A549 (cell line): ENCODE measurements around the gene KCNE4. TPM values are rescaled to one million over a fixed set of nuclear protein-coding genes. Genes with fewer than 3 reads are reported as not detected.

Experiments
- ATAC-seq, 2 experiments: fragments of 200-7000 bp in 1 of 2; fragments of >200 bp in 1 of 2; cut with Nextera tagmentation in 1 of 2; cut with Tn5 transposase in 1 of 2; 3 replicates each; pipeline versions ENCODE4 v1.8.0 to v1.9.1; 2018 to 2020; ENCODE audit warnings: mild to moderate bottlenecking in 1 of 2, moderate library complexity in 1 of 2
- CTCF ChIA-PET: fragments of 300-600 bp; sonication (Branson Sonifier 250); formaldehyde crosslinking; extraction: SDS; loops from one replicate; lab custom pipeline; 2021; ENCODE audit warnings: antibody characterized with exemption, inconsistent platforms; lab: Yijun Ruan, JAX
- POLR2A ChIA-PET: fragments of 350-600 bp; formaldehyde crosslinking; extraction: SDS; loops from one replicate; lab custom pipeline; 2021; ENCODE audit warnings: antibody characterized with exemption, inconsistent platforms; lab: Yijun Ruan, JAX
- DNase-seq, 2 experiments: peaks; one replicate each; pipeline versions ENCODE4 v3.0.0 to v3.0.0-alpha.2; 2011 to 2016; ENCODE audit warnings: low read depth in 1 of 2, low spot score in 1 of 2
- FAIRE-seq: peaks from 2 replicates; lab custom pipeline; 2011; peaks lifted over from hg19 to GRCh38; lab: Jason Lieb, UNC
- H3K27ac ChIP-seq, 2 experiments: fragments of >200 bp; sonication (Bioruptor Twin); formaldehyde crosslinking; 3 replicates each; pipeline ENCODE4 v1.5.1; 2016 to 2017
- H3K4me1 ChIP-seq: fragments of >200 bp; sonication (Bioruptor Twin); formaldehyde crosslinking; 3 replicates; pipeline ENCODE4 v1.6.1; 2016
- H3K4me2 ChIP-seq: fragments of >200 bp; sonication (Bioruptor Twin); formaldehyde crosslinking; 3 replicates; pipeline ENCODE4 v1.6.1; 2016
- H3K4me3 ChIP-seq: fragments of >200 bp; sonication (Bioruptor Twin); formaldehyde crosslinking; 3 replicates; pipeline ENCODE4 v1.5.1; 2016
- H3K9me3 ChIP-seq: fragments of >200 bp; sonication (Bioruptor Twin); formaldehyde crosslinking; 3 replicates; pipeline ENCODE4 v1.6.1; 2016
- BHLHE40 ChIP-seq: IDR thresholded peaks from 2 replicates; pipeline ENCODE4 v1.6.1; 2012; ENCODE audit warnings: low read depth, low read length, inconsistent platforms
- CBX2 ChIP-seq: fragments of 200-600 bp; sonication (generic); IDR thresholded peaks from 2 replicates; pipeline ENCODE4 v1.6.1; 2016; ENCODE audit warnings: low read depth, mild to moderate bottlenecking, borderline replicate concordance
- CHD2 ChIP-seq: fragments of 150-350 bp; IDR thresholded peaks from 2 replicates; pipeline ENCODE4 v1.6.1; 2014; ENCODE audit warnings: low read length; ENCODE audit not compliant: partially characterized antibody
- EHF ChIP-seq: fragments of 250-450 bp; sonication (Bioruptor Pico); IDR thresholded peaks from 2 replicates; pipeline ENCODE4 v1.5.0; 2020; ENCODE audit warnings: mild to moderate bottlenecking
- EP300 ChIP-seq, 2 experiments: fragments of >200 bp; sonication (Bioruptor Twin); formaldehyde crosslinking; IDR thresholded peaks; 2 replicates in 1 of 2; 3 replicates in 1 of 2; pipeline ENCODE4 v1.6.1; 2016 to 2017
- FOSB ChIP-seq: fragments of 250-450 bp; sonication (Bioruptor Pico); IDR thresholded peaks from 2 replicates; pipeline ENCODE4 v1.5.0; 2020; ENCODE audit warnings: mild to moderate bottlenecking, moderate library complexity
- FOXS1 ChIP-seq: fragments of 250-450 bp; sonication (Bioruptor Pico); IDR thresholded peaks from 2 replicates; pipeline ENCODE4 v1.5.0; 2020; ENCODE audit warnings: mild to moderate bottlenecking, moderate library complexity
- GATA3 ChIP-seq: IDR thresholded peaks from 2 replicates; pipeline ENCODE4 v1.6.1; 2012; ENCODE audit warnings: borderline replicate concordance
- HEYL ChIP-seq: fragments of 250-450 bp; sonication (Bioruptor Pico); IDR thresholded peaks from 2 replicates; pipeline ENCODE4 v1.8.0; 2021; ENCODE audit warnings: mild to moderate bottlenecking, moderate library complexity
- HOXB5 ChIP-seq: fragments of 250-450 bp; sonication (Bioruptor Pico); IDR thresholded peaks from 2 replicates; pipeline ENCODE4 v1.5.0; 2020; ENCODE audit warnings: mild to moderate bottlenecking, moderate library complexity
- JUN ChIP-seq, 2 experiments: fragments of >200 bp; sonication (Bioruptor Twin); formaldehyde crosslinking; IDR thresholded peaks; 2 replicates in 1 of 2; 3 replicates in 1 of 2; pipeline ENCODE4 v1.6.1; 2016 to 2017
- JUNB ChIP-seq: fragments of >200 bp; sonication (Bioruptor Twin); formaldehyde crosslinking; IDR thresholded peaks from 2 replicates; pipeline ENCODE4 v1.6.1; 2016
- KDM1A ChIP-seq: fragments of 200-600 bp; sonication (generic); IDR thresholded peaks from 2 replicates; pipeline ENCODE4 v1.6.1; 2016; ENCODE audit warnings: low read depth, mild to moderate bottlenecking
- KDM5A ChIP-seq: fragments of 200-600 bp; sonication (generic); IDR thresholded peaks from 2 replicates; pipeline ENCODE4 v1.6.1; 2016; ENCODE audit warnings: antibody characterized with exemption, mild to moderate bottlenecking
- MAFK ChIP-seq: fragments of 450-650 bp; IDR thresholded peaks from 2 replicates; pipeline ENCODE4 v1.6.1; 2014; ENCODE audit not compliant: partially characterized antibody
- PHF8 ChIP-seq: fragments of 200-600 bp; sonication (generic); IDR thresholded peaks from 2 replicates; pipeline ENCODE4 v1.6.1; 2016; ENCODE audit warnings: low read depth, mild to moderate bottlenecking, antibody characterized with exemption, moderate library complexity, borderline replicate concordance
- RCOR1 ChIP-seq: fragments of 150-350 bp; IDR thresholded peaks from 2 replicates; pipeline ENCODE4 v1.6.1; 2014; ENCODE audit warnings: antibody characterized with exemption, low read length, low read depth
- RFX5 ChIP-seq: fragments of 450-650 bp; IDR thresholded peaks from 2 replicates; pipeline ENCODE4 v1.7.1; 2014; ENCODE audit warnings: antibody characterized with exemption, mild to moderate bottlenecking, moderate library complexity
- TP53 ChIP-seq: fragments of 250-450 bp; sonication (Bioruptor Pico); IDR thresholded peaks from 2 replicates; pipeline ENCODE4 v1.5.0; 2021; ENCODE audit warnings: mild to moderate bottlenecking, moderate library complexity
- ZSCAN20 ChIP-seq: fragments of 250-450 bp; sonication (Bioruptor Pico); IDR thresholded peaks from 2 replicates; pipeline ENCODE4 v1.8.0; 2022; ENCODE audit warnings: mild to moderate bottlenecking, moderate library complexity
- WGBS: methylation state at CpG from one replicate; pipeline ENCODE4 v1.1.6; 2017; ENCODE audit errors: missing lambda C conversion rate; 5-methylcytosine and 5-hydroxymethylcytosine counted together
- polyA plus RNA-seq, 4 experiments: library from polyadenylated mRNA; depleted of rRNA in 3 of 4; stranded (reverse); fragments of >200 nt; fragmentation: RNase III in 1 of 4; extraction: RNeasy Plus Mini Kit Qiagen cat#74134 plus additional on column Dnase treatment in 1 of 4; gene quantifications; 2 replicates in 3 of 4; 3 replicates in 1 of 4; pipeline ENCODE4 v1.2.3, GENCODE V29; 2011 to 2017
- TF ChIP-seq, protein P1 (sequence below): fragments of 250-450 bp; sonication (Bioruptor Pico); IDR thresholded peaks from 2 replicates; pipeline ENCODE4 v1.5.0; 2020; ENCODE audit warnings: low read depth, mild to moderate bottlenecking, moderate library complexity
- TF ChIP-seq, protein P2 (sequence below): IDR thresholded peaks from 2 replicates; pipeline ENCODE4 v1.6.1; 2012; ENCODE audit warnings: low read depth, borderline replicate concordance

Gene KCNE4
- polyA plus RNA-seq, 2 of the 4 experiments (the other 2 are of a cell fraction): 1.4 to 3.6 TPM

DNA sequence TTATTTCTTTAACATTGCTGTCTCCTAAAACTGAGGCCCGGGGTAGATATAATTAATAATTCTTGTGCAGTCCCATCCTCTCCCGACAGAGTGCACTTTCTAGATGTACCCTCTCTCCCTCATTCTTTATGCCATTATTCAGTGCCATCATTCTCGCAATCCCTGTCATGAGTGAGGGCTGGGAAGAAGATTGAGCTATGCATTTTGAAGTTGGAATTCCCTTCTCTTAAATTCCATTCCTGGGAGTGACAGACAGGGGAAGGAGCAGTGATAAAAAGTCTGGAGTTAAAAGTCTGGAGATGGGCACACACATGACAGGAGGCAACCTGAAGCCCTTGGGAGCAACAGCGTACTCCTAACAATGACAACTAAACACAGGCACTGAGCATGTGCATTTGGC lies 2.6 kb upstream of the KCNE4 start:
- peak overlapping the region in 1 of 2 experiments; percentile 25; a peak in 1 of 6 replicates for H3K27ac ChIP-seq
- TF ChIP-seq CHD2 (no peak), ZSCAN20 (no peak), GATA3 (no peak), RCOR1 (no peak), TP53 (CRISPR knock-in tag) (no peak), CBX2 (no peak), JUNB (no peak), BHLHE40 (no peak), PHF8 (no peak), EP300 (IDR thresholded peaks at IDR 0.05) (no peak), RFX5 (no peak), FOSB (CRISPR knock-in tag) (no peak), EHF (CRISPR knock-in tag) (no peak), KDM5A (no peak), MAFK (no peak)
- TF ChIP-seq, protein P1, sequence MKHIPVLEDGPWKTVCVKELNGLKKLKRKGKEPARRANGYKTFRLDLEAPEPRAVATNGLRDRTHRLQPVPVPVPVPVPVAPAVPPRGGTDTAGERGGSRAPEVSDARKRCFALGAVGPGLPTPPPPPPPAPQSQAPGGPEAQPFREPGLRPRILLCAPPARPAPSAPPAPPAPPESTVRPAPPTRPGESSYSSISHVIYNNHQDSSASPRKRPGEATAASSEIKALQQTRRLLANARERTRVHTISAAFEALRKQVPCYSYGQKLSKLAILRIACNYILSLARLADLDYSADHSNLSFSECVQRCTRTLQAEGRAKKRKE (CRISPR knock-in tag): no peak
- TF ChIP-seq, protein P2, sequence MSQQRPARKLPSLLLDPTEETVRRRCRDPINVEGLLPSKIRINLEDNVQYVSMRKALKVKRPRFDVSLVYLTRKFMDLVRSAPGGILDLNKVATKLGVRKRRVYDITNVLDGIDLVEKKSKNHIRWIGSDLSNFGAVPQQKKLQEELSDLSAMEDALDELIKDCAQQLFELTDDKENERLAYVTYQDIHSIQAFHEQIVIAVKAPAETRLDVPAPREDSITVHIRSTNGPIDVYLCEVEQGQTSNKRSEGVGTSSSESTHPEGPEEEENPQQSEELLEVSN: no peak
- TF ChIP-seq, all 56 proteins: peak for 0
- ATAC-seq (no peak), FAIRE-seq (no peak), DNase-seq (no peak)
- Histone ChIP-seq H3K9me3 (no peaks in the 10 kb centered on the region), H3K4me1 (peaks cover 37% of the 10 kb centered on the region), H3K4me2 (no peak overlapping the region), H3K4me3 (no peak overlapping the region)
- ChIA-PET CTCF (no interaction called here), POLR2A (no interaction called here)
- WGBS: 83% methylated on average over 4 of the region's 4 CpGs

DNA sequence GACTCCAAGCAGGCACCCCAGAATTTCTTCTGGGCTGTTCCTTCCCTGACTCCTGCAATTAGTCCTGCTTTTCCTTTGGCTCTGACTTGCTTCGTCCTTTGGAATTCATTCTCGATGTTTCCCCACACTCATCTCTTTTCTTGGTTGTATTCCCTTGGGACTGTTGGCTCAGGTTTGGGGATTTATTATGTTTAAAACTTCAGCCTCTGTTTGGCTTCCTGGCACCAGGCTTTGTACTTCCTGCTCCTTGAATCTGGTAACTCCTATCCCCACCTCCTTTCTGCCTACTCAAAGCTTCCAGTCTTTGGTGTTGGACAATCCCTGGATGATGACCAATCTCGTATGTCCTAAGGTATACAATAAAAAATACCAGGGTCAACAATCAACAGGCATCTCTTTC lies 1.8 kb upstream of the KCNE4 start:
- Histone ChIP-seq H3K27ac (no peak overlapping the region), H3K9me3 (no peaks in the 10 kb centered on the region), H3K4me3 (no peak overlapping the region), H3K4me2 (no peak overlapping the region), H3K4me1 (peaks cover 37% of the 10 kb centered on the region)
- ChIA-PET POLR2A (no interaction called here), CTCF (interaction anchor here (3.6 kb wide), 1 partner anchor 78 kb away, joined by 14 read pairs; no protein-coding TSS in a partner anchor)
- TF ChIP-seq HOXB5 (CRISPR knock-in tag): no peak
- ATAC-seq (no peak), DNase-seq (no peak), FAIRE-seq (no peak)
- 91% methylated on average over 3 of the region's 3 CpGs for WGBS

DNA sequence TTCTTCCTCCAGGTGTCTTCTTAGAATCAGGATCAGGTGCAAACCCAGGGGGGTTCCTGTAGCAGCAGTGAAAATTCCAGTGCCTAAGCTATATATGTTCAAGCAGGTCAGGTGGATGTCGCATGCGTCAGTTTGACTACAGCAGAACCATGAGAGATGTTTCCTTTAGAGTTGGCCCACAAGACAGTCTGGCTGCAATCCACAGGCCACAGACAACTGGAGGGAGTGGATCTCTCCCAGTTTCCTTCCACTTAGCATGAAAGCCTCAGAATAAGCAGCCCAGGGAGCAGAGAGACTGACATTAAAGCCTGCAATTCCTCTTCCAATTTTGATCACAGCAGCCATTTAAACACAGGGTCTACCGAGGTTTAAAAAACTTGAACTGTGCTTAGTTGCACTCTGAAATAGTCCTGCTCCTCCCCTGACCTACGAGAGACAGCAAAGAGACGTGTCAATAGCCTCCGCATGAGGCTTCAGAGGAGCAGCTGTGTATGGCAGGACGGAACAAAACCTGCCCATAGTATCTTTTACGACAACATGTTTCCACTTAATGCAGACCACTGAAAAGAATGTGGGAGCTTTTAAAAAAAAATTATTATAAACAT lies 988 bp upstream of the KCNE4 start:
- ATAC-seq (no peak), FAIRE-seq (no peak), DNase-seq (no peak)
- POLR2A ChIA-PET: no interaction called here
- WGBS: 69% methylated on average over 8 of the region's 8 CpGs
- H3K9me3 ChIP-seq: no peaks in the 10 kb centered on the region
- H3K27ac ChIP-seq: 0 out of 6 replicates have a peak overlapping the region, but pooled peaks of 1 of the 2 experiments have one; percentile 32
- peak overlapping the region; percentile 92 for H3K4me2 ChIP-seq
- TF ChIP-seq FOSB (CRISPR knock-in tag) (no peak), KDM1A (no peak), FOXS1 (no peak), JUN (IDR thresholded peaks at IDR 0.05) (no peak), HEYL (no peak)
- CTCF ChIA-PET: interaction anchor here (0.6 to 3.6 kb wide), 3 partner anchors 9 to 936 kb away, joined by 3 to 14 read pairs (median 3); no protein-coding TSS in a partner anchor
- peaks cover 38% of the 10 kb centered on the region for H3K4me1 ChIP-seq
- H3K4me3 ChIP-seq: no peak overlapping the region
